GM21786 (cell line): Measurements from ENCODE around the gene MTCL3.
"Not testable (repeated sequence)": the region's sequence is repeated elsewhere in the genome, so short reads cannot be mapped to it uniquely, and the experiment has no call there.

Experiments
- ATAC-seq: cut with Tn5 transposase; IDR thresholded peaks from one replicate; pipeline ENCODE4 v1.9.1; 2021; ENCODE audit not compliant: unreplicated experiment

Gene MTCL3

DNA sequence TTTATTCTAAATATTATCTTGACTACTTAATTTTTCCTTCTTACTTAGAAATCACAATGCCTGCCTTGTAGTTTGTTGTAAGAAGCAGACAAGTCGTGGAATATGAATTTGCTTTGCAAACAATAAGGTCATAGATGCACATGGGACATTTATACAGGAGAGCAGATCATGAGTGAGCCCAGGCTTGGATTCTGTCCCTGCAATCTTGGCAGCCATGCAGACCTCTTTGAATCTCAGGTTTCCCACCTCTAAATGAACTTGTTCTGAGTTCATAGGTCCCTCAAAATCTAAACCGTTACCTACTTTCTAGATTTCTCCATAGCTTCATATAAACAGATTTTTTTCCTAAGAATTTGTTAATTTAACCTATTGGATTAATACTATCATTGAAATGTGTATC, 79.4 kb downstream of the MTCL3 start:
- ATAC-seq, result no peak

GRCh38 chr6:127436578-127437110, 82.5 kb downstream of the MTCL3 start:
- no peak for ATAC-seq

GRCh38 chr6:127435626-127436220, 83.4 kb downstream of the MTCL3 start:
- no peak for ATAC-seq

DNA sequence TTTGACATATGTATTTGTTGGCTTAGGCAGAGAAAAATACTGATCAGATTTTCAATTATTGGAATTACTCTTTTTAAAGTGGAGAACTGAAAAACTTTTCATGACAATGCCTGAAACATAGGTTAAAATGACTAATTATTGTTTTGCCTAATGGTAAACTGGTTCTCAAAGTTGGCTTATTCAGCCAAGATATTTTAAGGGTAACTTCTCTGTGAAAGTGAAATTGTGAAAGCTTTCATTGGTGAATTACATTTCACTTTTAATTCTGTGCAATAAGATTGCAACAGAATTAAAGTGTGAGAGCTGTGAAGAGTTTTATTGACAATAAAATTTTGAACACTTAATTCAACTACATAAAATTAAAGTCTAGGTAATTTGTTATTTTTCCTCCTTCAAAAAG, 84.5 kb downstream of the MTCL3 start:
- no peak for ATAC-seq

- ATAC-seq, result not testable (repeated sequence)
Measured at GRCh38 chr6:127428562-127428961, 90.6 kb downstream of the MTCL3 start.

- ATAC-seq, result no peak
Measured at GRCh38 chr6:127423921-127424320, 95.2 kb downstream of the MTCL3 start.
